ENCODE measurements around the gene ZDHHC8. TPM values are rescaled to one million over a fixed set of nuclear protein-coding genes. Genes with fewer than 3 reads are reported as not detected.

Gene ZDHHC8
- total and polyA plus RNA-seq, 2 donors (not counting 3 experiments of a cell fraction or from before 2014, with no cell fraction given), result 49.8 to 131 TPM

- Histone ChIP-seq H3K9me1 (replicated peaks; ENCODE audit: control insufficient read depth, extremely low read depth, insufficient read depth, low read length) (no peaks in the 10 kb centered on the region), H3K9me3 (replicated peaks; ENCODE audit: control insufficient read depth, insufficient read depth, low read length) (no peaks in the 10 kb centered on the region), H4K20me1 (replicated peaks; ENCODE audit: control insufficient read depth, extremely low read depth, insufficient read depth, low read length) (no peaks in the 10 kb centered on the region), H3K4me2 (ENCODE audit: insufficient read depth, low read length) (no peak overlapping the region), H3K36me3 (ENCODE audit: control insufficient read depth in 2 of 2, extremely low read depth in 1 of 2, insufficient read depth in 2 of 2, low read length in 2 of 2) (peaks cover 66 to 67% of the 10 kb centered on the region in 2 experiments), H3K79me2 (ENCODE audit: control insufficient read depth, insufficient read depth, low read length) (peaks cover 49% of the 10 kb centered on the region), H3K4me3 (replicated peaks in 1 of 3; ENCODE audit: insufficient read depth in 1 of 3, low read depth in 1 of 3, low read length in 3 of 3) (no peak overlapping the region), H2AFZ (ENCODE audit: low read depth, low read length) (no peak overlapping the region), H3K4me1 (ENCODE audit: control insufficient read depth, extremely low read depth, insufficient read depth, low read length) (no peaks in the 10 kb centered on the region), H3K27ac (ENCODE audit: insufficient read depth, low read depth, low read length) (no peak overlapping the region), H3K9ac (replicated peaks; ENCODE audit: extremely low read depth, insufficient read depth, low read length) (no peak overlapping the region), H3K27me3 (ENCODE audit: control insufficient read depth in 2 of 2, insufficient read depth in 2 of 2, low read length in 2 of 2) (no peaks in the 10 kb centered on the region)
- FAIRE-seq, result no peak
- TF ChIP-seq GATA2 (IDR thresholded peaks at IDR 0.05; ENCODE audit: insufficient read depth, insufficient read length, low read depth, low read length), result no peak
- no peak for TF ChIP-seq MAX (IDR thresholded peaks at IDR 0.05; ENCODE audit: insufficient read depth, insufficient read length)
- no peak for TF ChIP-seq POLR2AphosphoS5 (IDR thresholded peaks at IDR 0.05; ENCODE audit: insufficient read depth, low read depth, low read length)
- TF ChIP-seq POLR2A (IDR thresholded peaks at IDR 0.05; ENCODE audit: low read depth, low read length), result no peak
- no peak for TF ChIP-seq MYC (IDR thresholded peaks at IDR 0.05; ENCODE audit: low read depth, low read length)
- TF ChIP-seq EZH2 (IDR thresholded peaks at IDR 0.05; ENCODE audit: borderline replicate concordance, low read depth, low read length, severe bottlenecking), result no peak
- no peak for TF ChIP-seq JUN (IDR thresholded peaks at IDR 0.05; ENCODE audit: borderline replicate concordance, insufficient read depth, insufficient read length, low read depth)
- POLR2A ChIA-PET, result no interaction called here
- no peak for DNase-seq (ENCODE audit: low read depth, low spot score)
- CTCF ChIA-PET, result no interaction called here
- intact Hi-C loops (cut with micrococcal nuclease), result no loop called here
- dilution Hi-C loops (cut with MboI; ENCODE audit: extremely low pct_ligation_motif_present, low sequenced_read_pairs), result no loop called here
- BruUV-seq (replicated peaks), result no TSS peak
Observed at GRCh38 chr22:20094197-20094807, 37.3 kb upstream of the ZDHHC8 start.

- FAIRE-seq, result no peak
- Histone ChIP-seq H3K4me3 (replicated peaks in 1 of 3; ENCODE audit: insufficient read depth in 1 of 3, low read depth in 1 of 3, low read length in 3 of 3) (no peak overlapping the region), H3K4me1 (ENCODE audit: control insufficient read depth, extremely low read depth, insufficient read depth, low read length) (no peaks in the 10 kb centered on the region), H3K9me3 (replicated peaks; ENCODE audit: control insufficient read depth, insufficient read depth, low read length) (no peaks in the 10 kb centered on the region), H3K9ac (replicated peaks; ENCODE audit: extremely low read depth, insufficient read depth, low read length) (no peak overlapping the region), H2AFZ (ENCODE audit: low read depth, low read length) (no peak overlapping the region), H4K20me1 (replicated peaks; ENCODE audit: control insufficient read depth, extremely low read depth, insufficient read depth, low read length) (no peaks in the 10 kb centered on the region), H3K27ac (ENCODE audit: insufficient read depth, low read depth, low read length) (no peak overlapping the region), H3K4me2 (ENCODE audit: insufficient read depth, low read length) (no peak overlapping the region), H3K79me2 (ENCODE audit: control insufficient read depth, insufficient read depth, low read length) (peaks cover 43% of the 10 kb centered on the region), H3K27me3 (ENCODE audit: control insufficient read depth in 2 of 2, insufficient read depth in 2 of 2, low read length in 2 of 2) (no peaks in the 10 kb centered on the region), H3K36me3 (ENCODE audit: control insufficient read depth in 2 of 2, extremely low read depth in 1 of 2, insufficient read depth in 2 of 2, low read length in 2 of 2) (peaks cover 59 to 62% of the 10 kb centered on the region in 2 experiments), H3K9me1 (replicated peaks; ENCODE audit: control insufficient read depth, extremely low read depth, insufficient read depth, low read length) (no peaks in the 10 kb centered on the region)
- POLR2A ChIA-PET, result no interaction called here
- DNase-seq (ENCODE audit: low read depth, low spot score), result no peak
- no TSS peak for BruUV-seq (replicated peaks)
- TF ChIP-seq EZH2 (IDR thresholded peaks at IDR 0.05; ENCODE audit: borderline replicate concordance, low read depth, low read length, severe bottlenecking), result no peak
- dilution Hi-C loops (cut with MboI; ENCODE audit: extremely low pct_ligation_motif_present, low sequenced_read_pairs) (no loop called here), intact Hi-C loops (cut with micrococcal nuclease) (no loop called here)
- CTCF ChIA-PET, result no interaction called here
Observed at GRCh38 chr22:20095521-20095920, 36.1 kb upstream of the ZDHHC8 start.
